KMS-11 (cell line): ENCODE measurements around the gene TIGIT.

ENCODE experiments used
- H2AFZ ChIP-seq: fragments of 200-600 bp; sonication (generic); 2 replicates; pipeline ENCODE4 v1.6.1; 2016; ENCODE audit warnings: antibody characterized with exemption, mixed run types, low read depth
- H3K27ac ChIP-seq: fragments of 200-600 bp; sonication (generic); 2 replicates; pipeline ENCODE4 v1.6.1; 2016; ENCODE audit warnings: mild to moderate bottlenecking, mixed run types
- H3K27me3 ChIP-seq: fragments of 200-600 bp; sonication (generic); 2 replicates; pipeline ENCODE4 v1.6.1; 2017; ENCODE audit warnings: mild to moderate bottlenecking, low read depth, mixed run types, moderate library complexity; ENCODE audit not compliant: insufficient read depth
- H3K36me3 ChIP-seq: fragments of 200-600 bp; sonication (generic); 2 replicates; pipeline ENCODE4 v1.6.1; 2017; ENCODE audit warnings: mild to moderate bottlenecking, mixed run types; ENCODE audit not compliant: insufficient read depth
- H3K4me1 ChIP-seq: fragments of 200-600 bp; sonication (generic); 2 replicates; pipeline ENCODE4 v1.6.1; 2016; ENCODE audit warnings: mild to moderate bottlenecking, low read depth, mixed run types; ENCODE audit not compliant: poor library complexity, severe bottlenecking
- H3K4me2 ChIP-seq: fragments of 200-600 bp; sonication (generic); 2 replicates; pipeline ENCODE4 v1.7.0; 2016; ENCODE audit warnings: mild to moderate bottlenecking, mixed run types
- H3K4me3 ChIP-seq: fragments of 200-600 bp; sonication (generic); IDR thresholded peaks from 2 replicates; pipeline ENCODE4 v1.6.1; 2017; ENCODE audit warnings: low read depth, low read length, mixed read lengths; ENCODE audit not compliant: insufficient read depth
- H3K79me2 ChIP-seq: fragments of 200-600 bp; sonication (generic); 2 replicates; pipeline ENCODE4 v1.6.1; 2016; ENCODE audit warnings: low read depth, mixed run types; ENCODE audit not compliant: insufficient read depth
- H3K9ac ChIP-seq: fragments of 200-600 bp; sonication (generic); 2 replicates; pipeline ENCODE4 v1.6.1; 2016; ENCODE audit warnings: mild to moderate bottlenecking, mixed run types
- H4K20me1 ChIP-seq: fragments of 200-600 bp; sonication (generic); 2 replicates; pipeline ENCODE4 v1.6.1; 2016; ENCODE audit warnings: mild to moderate bottlenecking, mixed run types; ENCODE audit not compliant: insufficient read depth
- TF ChIP-seq, protein P1 (sequence below): fragments of 200-600 bp; sonication (generic); conservative IDR thresholded peaks from 2 replicates; pipeline ENCODE4 v1.6.1; 2017; ENCODE audit warnings: low read depth, mild to moderate bottlenecking, antibody characterized with exemption, low read length, moderate library complexity, mixed read lengths

Gene TIGIT

DNA sequence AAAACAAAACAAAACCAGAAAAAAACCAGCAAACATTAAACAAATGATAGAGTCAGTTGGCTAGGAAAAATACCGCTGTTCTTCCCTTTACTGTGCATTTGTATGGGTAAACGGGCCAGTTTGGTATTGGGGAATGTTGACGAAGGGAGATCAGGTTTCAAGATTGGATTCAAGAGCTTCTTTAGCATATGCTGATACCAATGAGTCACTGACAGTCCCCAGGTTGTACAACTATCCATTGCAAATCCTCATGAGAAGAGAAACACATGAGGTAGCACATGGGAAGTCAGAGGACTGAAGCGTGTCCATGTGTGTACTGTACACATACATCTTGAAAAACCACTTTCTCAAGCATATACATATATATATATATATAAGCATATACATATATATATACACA lies 25.6 kb downstream of the TIGIT start:
- no peaks in the 10 kb centered on the region for H4K20me1 ChIP-seq
- no peak overlapping the region for H3K27ac ChIP-seq
- H3K4me3 ChIP-seq: no peak overlapping the region
- no peak overlapping the region for H3K4me2 ChIP-seq
- H2AFZ ChIP-seq: no peak overlapping the region
- no peaks in the 10 kb centered on the region for H3K4me1 ChIP-seq
- H3K79me2 ChIP-seq: no peaks in the 10 kb centered on the region
- TF ChIP-seq, protein P1, sequence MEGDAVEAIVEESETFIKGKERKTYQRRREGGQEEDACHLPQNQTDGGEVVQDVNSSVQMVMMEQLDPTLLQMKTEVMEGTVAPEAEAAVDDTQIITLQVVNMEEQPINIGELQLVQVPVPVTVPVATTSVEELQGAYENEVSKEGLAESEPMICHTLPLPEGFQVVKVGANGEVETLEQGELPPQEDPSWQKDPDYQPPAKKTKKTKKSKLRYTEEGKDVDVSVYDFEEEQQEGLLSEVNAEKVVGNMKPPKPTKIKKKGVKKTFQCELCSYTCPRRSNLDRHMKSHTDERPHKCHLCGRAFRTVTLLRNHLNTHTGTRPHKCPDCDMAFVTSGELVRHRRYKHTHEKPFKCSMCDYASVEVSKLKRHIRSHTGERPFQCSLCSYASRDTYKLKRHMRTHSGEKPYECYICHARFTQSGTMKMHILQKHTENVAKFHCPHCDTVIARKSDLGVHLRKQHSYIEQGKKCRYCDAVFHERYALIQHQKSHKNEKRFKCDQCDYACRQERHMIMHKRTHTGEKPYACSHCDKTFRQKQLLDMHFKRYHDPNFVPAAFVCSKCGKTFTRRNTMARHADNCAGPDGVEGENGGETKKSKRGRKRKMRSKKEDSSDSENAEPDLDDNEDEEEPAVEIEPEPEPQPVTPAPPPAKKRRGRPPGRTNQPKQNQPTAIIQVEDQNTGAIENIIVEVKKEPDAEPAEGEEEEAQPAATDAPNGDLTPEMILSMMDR: no peak
- no peaks in the 10 kb centered on the region for H3K36me3 ChIP-seq
- no peaks in the 10 kb centered on the region for H3K27me3 ChIP-seq
- no peak overlapping the region for H3K9ac ChIP-seq

DNA sequence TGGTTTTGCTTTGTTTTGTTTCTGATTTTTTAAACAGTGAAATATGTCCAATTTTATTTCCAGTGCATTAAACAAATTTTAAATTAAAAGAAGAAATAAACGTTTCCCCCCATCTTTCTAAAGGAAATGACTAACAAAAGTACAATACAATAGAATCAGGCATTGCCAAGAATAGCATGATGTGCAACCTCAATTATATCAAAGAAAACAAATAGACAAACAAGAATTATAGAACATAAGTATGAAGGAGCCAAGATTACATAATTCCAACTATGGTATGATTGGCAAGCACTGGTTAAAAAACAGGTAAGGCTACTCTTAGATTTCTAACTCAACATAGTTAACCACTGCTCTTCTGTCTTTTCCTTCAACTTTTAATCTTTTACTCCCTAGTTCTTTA lies 26.4 kb downstream of the TIGIT start:
- Histone ChIP-seq H3K4me2 (no peak overlapping the region), H2AFZ (no peak overlapping the region), H3K4me3 (no peak overlapping the region), H3K36me3 (no peaks in the 10 kb centered on the region), H3K4me1 (no peaks in the 10 kb centered on the region), H4K20me1 (no peaks in the 10 kb centered on the region), H3K27ac (no peak overlapping the region), H3K27me3 (no peaks in the 10 kb centered on the region), H3K79me2 (no peaks in the 10 kb centered on the region), H3K9ac (no peak overlapping the region)
- TF ChIP-seq, protein P1: no peak

DNA sequence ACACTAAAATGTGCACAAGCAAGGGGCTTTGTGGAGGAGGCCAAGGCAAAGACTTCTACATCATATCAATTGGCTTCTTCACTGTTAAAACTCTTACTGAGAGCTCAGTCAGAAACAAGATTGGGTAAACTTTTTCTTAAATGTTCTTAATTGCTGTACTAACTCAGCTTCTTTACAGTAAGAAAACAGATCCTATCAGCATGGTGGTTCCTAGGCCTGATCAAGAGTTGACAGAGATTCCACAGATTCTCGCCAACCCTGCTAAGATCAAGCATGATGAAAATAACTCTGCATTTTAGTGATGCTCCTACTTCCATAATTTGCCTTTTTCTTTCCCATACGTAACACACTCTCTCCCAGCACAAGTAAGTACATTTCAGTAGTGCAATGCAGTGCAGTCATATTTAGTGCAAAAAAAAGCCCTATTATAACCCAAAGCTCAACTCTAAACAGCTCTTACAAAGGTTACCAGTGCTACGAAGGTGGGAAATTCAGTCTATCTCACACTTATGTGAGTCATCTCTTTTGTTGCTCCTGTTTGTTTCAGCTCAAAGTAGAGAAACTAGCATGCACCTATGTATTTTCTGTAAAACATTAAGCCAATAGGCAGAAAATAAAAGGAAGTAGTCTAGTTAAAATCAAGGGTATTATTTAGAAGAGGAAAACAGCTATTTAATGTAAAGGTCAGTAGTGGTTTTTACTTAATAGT lies 29.9 kb downstream of the TIGIT start:
- no peaks in the 10 kb centered on the region for H3K79me2 ChIP-seq
- H3K4me1 ChIP-seq: no peaks in the 10 kb centered on the region
- H3K27me3 ChIP-seq: no peaks in the 10 kb centered on the region
- no peak overlapping the region for H2AFZ ChIP-seq
- H3K9ac ChIP-seq: no peak overlapping the region
- no peaks in the 10 kb centered on the region for H3K36me3 ChIP-seq
- H4K20me1 ChIP-seq: no peaks in the 10 kb centered on the region
- no peak overlapping the region for H3K27ac ChIP-seq
- no peak overlapping the region for H3K4me2 ChIP-seq
- no peak overlapping the region for H3K4me3 ChIP-seq
- TF ChIP-seq, protein P1: no peak

DNA sequence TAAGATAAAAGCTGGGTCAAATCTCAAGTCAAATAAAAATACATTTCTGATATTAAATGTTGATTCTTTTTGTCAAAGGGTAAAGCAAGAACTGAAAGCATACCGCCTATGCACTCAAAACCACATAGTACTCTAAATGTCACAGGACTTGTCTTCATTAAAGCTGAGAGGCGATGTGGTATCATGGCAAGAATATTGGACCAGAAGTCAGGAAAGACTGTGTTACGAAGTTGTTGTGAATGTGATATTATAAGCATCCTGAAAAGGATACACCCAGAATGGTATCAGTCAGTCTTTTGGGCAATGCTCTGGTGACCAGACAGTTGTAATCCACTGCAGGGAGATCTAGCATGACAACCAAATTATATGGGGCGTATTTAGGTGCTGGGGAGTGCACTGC lies 33.8 kb downstream of the TIGIT start:
- no peak overlapping the region for H3K4me2 ChIP-seq
- H3K4me1 ChIP-seq: peaks cover 6% of the 10 kb centered on the region
- TF ChIP-seq, protein P1: no peak
- no peak overlapping the region for H3K27ac ChIP-seq
- no peak overlapping the region for H3K4me3 ChIP-seq
- no peak overlapping the region for H2AFZ ChIP-seq
- no peaks in the 10 kb centered on the region for H3K79me2 ChIP-seq
- H4K20me1 ChIP-seq: no peaks in the 10 kb centered on the region
- H3K36me3 ChIP-seq: no peaks in the 10 kb centered on the region
- no peak overlapping the region for H3K9ac ChIP-seq
- no peaks in the 10 kb centered on the region for H3K27me3 ChIP-seq
